Lower leg skin (tissue), 4 donors: Measurements from ENCODE around the gene GLCE. TPM values are rescaled to one million over a fixed set of nuclear protein-coding genes. Genes with fewer than 3 reads are reported as not detected.
"Not testable (repeated sequence)": the region's sequence is repeated elsewhere in the genome, so short reads cannot be mapped to it uniquely, and the experiment has no call there.

Experiments used
- DNase-seq, 2 donors: peaks; one replicate each; pipeline ENCODE4 v3.0.0-alpha.2; 2019; ENCODE audit warnings: low spot score in 2 of 2
- H3K4me3 ChIP-seq: fragments of 200-600 bp; sonication (generic); 2 replicates; pipeline ENCODE4 v1.5.1; 2017; ENCODE audit warnings: mild to moderate bottlenecking, low read depth; ENCODE audit not compliant: poor library complexity, severe bottlenecking
- POLR2A ChIP-seq, 2 donors: fragments of 450-650 bp; IDR thresholded peaks; one replicate each; pipeline ENCODE4 v1.6.1; 2016 to 2017; ENCODE audit warnings: antibody characterized with exemption in 2 of 2, mild to moderate bottlenecking in 1 of 2, moderate library complexity in 1 of 2
- WGBS, 2 donors: methylation state at CpG; one replicate each; pipeline ENCODE4 v1.1.5; 2018; 5-methylcytosine and 5-hydroxymethylcytosine counted together
- intact Hi-C: fragments of 100-400 bp; cut with DNase I; formaldehyde crosslinking; loops from one replicate; pipeline ENCODE4 v1.15.0; 2023; ENCODE audit warnings: low total_unique reads
- total RNA-seq, 4 donors: library from RNA; depleted of rRNA; stranded (reverse); fragments of >200 nt; gene quantifications; one replicate each; pipeline ENCODE4 v1.1.0, GENCODE V29; 2016
- TF ChIP-seq, protein P1 (sequence below), 3 donors: fragments of 450-650 bp; IDR thresholded peaks; one replicate each; pipeline ENCODE4 v1.5.1; 2016; ENCODE audit warnings: antibody characterized with exemption in 3 of 3, mild to moderate bottlenecking in 3 of 3, moderate library complexity in 2 of 3

Gene GLCE
- total RNA-seq, 4 donors from 2014 or later = 10.3 to 18.0 (median 12.8) TPM

DNA sequence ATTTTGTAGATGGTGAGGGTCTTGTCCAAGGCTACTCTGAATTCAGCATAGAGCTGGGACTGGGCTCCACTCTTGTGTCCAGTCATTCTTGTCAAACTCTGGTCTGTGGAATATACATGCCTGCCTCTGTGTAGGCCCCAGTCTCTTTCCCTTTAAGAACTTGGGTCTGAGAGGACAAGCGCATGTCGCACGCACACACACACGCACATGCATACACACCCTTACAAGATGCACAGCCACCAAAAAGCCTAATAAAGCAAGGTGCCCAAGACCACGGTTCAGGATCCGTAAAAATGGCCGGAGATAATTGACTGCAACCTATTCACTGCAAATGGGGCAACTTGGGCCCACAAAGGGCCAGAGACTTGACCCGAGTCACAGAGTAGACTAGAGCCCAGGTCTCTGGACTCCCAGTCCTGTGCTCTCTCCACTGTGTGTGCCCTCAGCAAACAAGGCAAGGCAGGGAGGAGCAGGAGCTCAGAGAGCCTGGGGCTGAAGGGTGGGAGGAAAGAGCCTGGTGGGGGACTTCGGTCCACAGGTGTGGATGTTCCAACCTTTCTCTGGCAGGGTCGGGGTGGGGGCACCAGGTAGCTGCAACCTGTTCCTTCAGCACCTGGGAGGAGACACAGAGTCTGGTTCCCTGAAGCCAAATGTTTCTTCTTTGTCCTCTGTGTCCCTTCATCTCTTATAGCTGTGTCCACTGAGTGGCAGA, 137.4 kb downstream of the GLCE start:
- no peak for DNase-seq
- H3K4me3 ChIP-seq = no peak overlapping the region
- TF ChIP-seq, protein P1, sequence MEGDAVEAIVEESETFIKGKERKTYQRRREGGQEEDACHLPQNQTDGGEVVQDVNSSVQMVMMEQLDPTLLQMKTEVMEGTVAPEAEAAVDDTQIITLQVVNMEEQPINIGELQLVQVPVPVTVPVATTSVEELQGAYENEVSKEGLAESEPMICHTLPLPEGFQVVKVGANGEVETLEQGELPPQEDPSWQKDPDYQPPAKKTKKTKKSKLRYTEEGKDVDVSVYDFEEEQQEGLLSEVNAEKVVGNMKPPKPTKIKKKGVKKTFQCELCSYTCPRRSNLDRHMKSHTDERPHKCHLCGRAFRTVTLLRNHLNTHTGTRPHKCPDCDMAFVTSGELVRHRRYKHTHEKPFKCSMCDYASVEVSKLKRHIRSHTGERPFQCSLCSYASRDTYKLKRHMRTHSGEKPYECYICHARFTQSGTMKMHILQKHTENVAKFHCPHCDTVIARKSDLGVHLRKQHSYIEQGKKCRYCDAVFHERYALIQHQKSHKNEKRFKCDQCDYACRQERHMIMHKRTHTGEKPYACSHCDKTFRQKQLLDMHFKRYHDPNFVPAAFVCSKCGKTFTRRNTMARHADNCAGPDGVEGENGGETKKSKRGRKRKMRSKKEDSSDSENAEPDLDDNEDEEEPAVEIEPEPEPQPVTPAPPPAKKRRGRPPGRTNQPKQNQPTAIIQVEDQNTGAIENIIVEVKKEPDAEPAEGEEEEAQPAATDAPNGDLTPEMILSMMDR (IDR thresholded peaks at IDR 0.05) = no peak
- TF ChIP-seq POLR2A (IDR thresholded peaks at IDR 0.05) = no peak
- intact Hi-C loops = no loop called here
- WGBS, 2 donors = 87 to 94% methylated on average over 9 to 10 of the region's 10 CpGs

DNA sequence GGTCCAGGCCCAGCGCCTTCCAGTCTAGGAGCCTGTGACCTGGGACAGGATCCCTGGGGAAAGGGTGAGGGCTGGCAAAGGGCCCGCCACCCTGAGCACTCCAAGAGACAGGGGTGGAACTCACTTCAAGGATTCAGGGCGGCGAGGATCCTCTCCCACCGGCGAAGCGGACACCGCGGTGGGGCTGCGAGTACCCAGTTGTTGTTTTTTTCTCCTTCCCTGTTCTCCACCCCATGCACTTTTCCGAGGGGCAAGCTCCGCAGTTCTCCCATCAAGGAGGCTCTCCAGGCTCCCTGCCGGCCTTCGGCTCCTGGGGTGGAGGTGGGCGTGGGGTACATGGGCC, 137.9 kb downstream of the GLCE start:
- intact Hi-C loops = no loop called here
- TF ChIP-seq POLR2A (IDR thresholded peaks at IDR 0.05) = no peak
- TF ChIP-seq, protein P1 (IDR thresholded peaks at IDR 0.05) = no peak
- DNase-seq = no peak
- no peak overlapping the region for H3K4me3 ChIP-seq
- 62 to 73% methylated on average over 15 of the region's 15 CpGs for WGBS, 2 donors

DNA sequence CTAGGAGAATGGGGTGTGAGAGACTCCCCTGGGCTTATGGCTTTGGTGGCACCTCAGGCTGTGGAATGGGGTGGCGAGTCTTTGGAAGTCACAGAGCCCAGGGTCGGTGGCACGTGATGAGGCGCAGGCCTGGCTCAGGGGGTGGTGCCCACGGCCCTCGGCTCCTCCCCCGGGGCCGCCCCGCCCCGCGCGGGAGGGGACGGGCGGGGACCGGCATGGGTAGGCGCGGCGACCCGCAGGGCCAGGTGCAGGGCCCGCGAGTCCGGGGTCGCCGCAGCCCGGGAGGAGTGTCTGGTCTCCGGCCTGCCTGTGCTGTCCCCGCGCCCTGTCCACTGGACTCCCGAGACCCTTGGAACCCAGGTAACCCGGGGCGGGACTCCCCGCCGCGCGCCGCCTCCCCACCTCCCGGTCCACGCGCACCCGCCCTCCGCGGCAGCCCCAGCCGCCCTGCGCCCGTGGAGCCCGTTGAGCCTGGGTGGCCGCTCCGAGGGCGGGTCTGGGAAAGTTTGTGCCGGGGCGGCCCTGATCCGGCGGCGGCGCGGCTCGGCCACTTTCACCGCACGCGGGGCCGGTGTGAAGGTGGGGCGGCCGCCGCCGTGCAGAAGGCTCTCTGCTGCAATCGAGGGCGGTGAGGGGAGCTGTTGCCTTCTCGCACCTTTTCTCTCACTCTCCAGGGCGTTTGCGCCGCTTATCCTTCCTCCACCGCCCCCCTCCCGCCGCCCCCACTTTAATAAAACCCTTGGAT, 138.4 kb downstream of the GLCE start, which contains the start of gene PAQR5:
Gene PAQR5 (plus strand): TSS at position 216 of the 745 bp plus-strand sequence. CDS start 61,169 bp downstream, outside the sequence.
- DNase-seq = no peak
- H3K4me3 ChIP-seq = peak within 1 kb of the TSS; percentile 5
- TF ChIP-seq, protein P1 (IDR thresholded peaks at IDR 0.05) = no peak
- TF ChIP-seq POLR2A (IDR thresholded peaks at IDR 0.05) = no peak
- intact Hi-C loops = no loop called here
- WGBS, 2 donors = 2% methylated on average over 6 to 10 of the region's 74 CpGs

DNA sequence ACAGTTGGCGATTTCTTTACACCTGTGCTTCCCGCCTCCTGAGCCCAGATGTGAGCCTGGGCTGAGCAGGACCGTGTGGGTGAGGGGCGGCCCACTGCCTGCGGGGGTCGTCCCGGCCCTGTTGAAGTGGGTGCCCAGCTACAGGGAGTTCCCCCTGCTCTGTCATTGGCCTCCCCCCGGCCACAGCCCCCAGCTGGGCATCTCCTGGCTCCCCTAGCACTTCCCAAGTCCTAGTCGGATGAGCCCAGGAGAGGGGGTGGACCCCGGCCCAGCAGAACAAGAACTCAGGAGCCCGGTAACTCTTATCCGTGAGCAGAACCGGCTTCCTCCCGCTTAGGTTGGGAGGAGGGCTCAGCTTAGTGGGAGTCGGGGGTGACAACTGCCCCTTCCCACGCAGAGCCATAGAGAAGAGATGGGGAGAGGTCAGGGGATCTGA, 139.0 kb downstream of the GLCE start:
- no peak for DNase-seq
- intact Hi-C loops = no loop called here
- TF ChIP-seq, protein P1 (IDR thresholded peaks at IDR 0.05) = no peak
- no peak for TF ChIP-seq POLR2A (IDR thresholded peaks at IDR 0.05)
- no peak overlapping the region for H3K4me3 ChIP-seq
- WGBS, 2 donors = 11 to 16% methylated on average over 16 of the region's 16 CpGs

DNA sequence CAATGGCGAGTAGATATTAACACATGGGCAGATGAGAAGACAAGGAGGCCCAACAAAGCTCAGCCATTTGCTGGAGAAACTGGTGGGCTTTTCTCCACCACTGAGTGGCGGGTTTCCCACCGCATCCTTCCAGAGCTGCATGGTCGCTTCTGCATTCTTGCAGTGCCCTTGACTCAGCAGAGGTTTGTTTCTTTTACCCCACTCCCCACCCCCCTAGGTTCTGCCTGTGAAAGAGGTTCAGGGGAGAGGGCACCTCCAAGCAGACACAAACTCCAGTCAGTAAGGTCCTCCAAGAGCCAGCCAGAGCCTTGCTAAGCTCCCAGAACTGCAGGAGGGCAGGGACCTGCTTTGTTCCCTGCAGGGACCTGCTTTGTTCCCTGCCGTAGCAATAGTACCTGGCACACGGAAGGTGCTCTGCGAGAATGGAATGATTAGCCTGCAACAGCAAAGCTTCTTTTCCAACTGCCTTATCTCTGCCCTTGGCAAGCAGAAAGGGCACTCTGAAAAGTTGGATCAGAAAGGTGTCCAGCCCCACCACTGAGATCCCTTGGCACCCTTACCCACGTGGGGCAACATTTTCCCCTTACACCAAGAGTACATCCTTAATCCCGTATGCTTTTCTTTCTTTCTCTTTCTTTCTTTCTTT, 139.6 kb downstream of the GLCE start:
- intact Hi-C loops = no loop called here
- DNase-seq = no peak
- no peak overlapping the region for H3K4me3 ChIP-seq

DNA sequence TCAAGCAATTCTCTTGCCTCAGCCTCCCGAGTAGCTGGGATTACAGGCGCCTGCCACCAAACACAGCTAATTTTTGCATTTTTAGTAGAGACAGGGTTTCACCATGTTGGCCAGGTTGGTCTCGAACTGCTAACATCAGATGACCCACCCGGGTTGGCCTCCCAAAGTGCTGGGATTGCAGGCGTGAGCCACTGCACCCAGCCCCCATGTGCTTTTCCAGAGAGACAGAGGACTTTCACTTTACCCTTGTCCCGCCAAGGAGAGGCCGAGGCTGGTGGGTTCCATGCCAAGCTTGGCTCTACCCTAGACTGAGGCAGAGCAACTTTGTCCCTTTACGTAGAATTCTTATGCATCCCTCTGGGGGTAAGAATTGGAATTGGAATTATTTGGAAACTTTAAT, 140.7 kb downstream of the GLCE start:
- intact Hi-C loops, DNase-seq, H3K4me3 ChIP-seq: not testable (repeated sequence)
- WGBS, 2 donors = 90 to 92% methylated on average over 8 of the region's 8 CpGs

More for the DNA sequence above, 139.6 kb downstream of the GLCE start:
- 47% methylated on average over 9 of the region's 9 CpGs for WGBS, 2 donors
- TF ChIP-seq POLR2A (IDR thresholded peaks at IDR 0.05) = no peak
- TF ChIP-seq, protein P1 (IDR thresholded peaks at IDR 0.05) = no peak

DNA sequence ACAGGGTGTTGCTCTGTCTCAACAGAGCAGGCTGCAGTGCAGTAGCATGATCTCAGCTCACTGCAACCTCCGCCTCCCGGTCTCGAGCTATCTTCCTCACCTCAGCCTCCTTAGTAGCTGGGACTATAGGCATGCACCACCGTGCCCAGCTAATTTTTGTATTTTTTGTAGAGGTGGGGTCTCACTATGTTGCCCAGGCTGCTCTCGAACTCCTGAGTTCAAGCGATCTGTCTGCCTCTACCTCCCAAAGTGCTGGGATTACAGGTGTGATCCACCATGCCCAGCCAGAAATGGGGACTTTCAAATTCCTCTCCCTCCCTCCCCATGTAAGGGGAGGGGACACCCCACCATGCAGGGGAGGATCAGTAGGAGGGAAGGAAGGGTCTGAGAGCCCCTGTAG, 141.7 kb downstream of the GLCE start:
- intact Hi-C loops, H3K4me3 ChIP-seq, DNase-seq: not testable (repeated sequence)
- 89% methylated on average over 6 of the region's 6 CpGs for WGBS, 2 donors
